HepG2 (cell line): ENCODE data around the gene KLC3. TPM values are rescaled to one million over a fixed set of nuclear protein-coding genes. Genes with fewer than 3 reads are reported as not detected.

ENCODE experiments used
- SAP130 ChIP-seq: IDR thresholded peaks from 2 replicates; pipeline ENCODE4 v1.6.1; 2016; ENCODE audit warnings: low read depth
- TFDP1 ChIP-seq: IDR thresholded peaks from 2 replicates; pipeline ENCODE4 v1.6.1; 2016; ENCODE audit warnings: missing compliant biosample characterization, missing genetic modification reagents, borderline replicate concordance
- ZNF160 ChIP-seq: sonication (generic); formaldehyde crosslinking; IDR thresholded peaks from 2 replicates; pipeline ENCODE4 v1.8.0; 2022; ENCODE audit warnings: mild to moderate bottlenecking, inconsistent platforms, missing genetic modification reagents
- polyA plus RNA-seq, 8 experiments: library from polyadenylated mRNA; depleted of rRNA in 3 of 8; stranded (reverse) in 7 of 8; unstranded in 1 of 8; fragments of >200 nt; fragmentation: Illumina TruSeq in 4 of 8; extraction: Trizol in 4 of 8; gene quantifications; 2 replicates each; pipeline versions ENCODE4 v1.2.1 to v1.2.3, GENCODE V29; 2011 to 2016; ENCODE audit warnings: low read depth in 4 of 8, missing spikeins in 1 of 8, mixed read lengths in 1 of 8; ENCODE audit not compliant: insufficient read depth in 1 of 8
- total RNA-seq, 5 experiments: library from RNA; depleted of rRNA; stranded (reverse); fragments of >200 nt; fragmentation: Illumina TruSeq; extraction: Trizol; gene quantifications; 2 replicates each; pipeline ENCODE4 v1.2.3, GENCODE V29; 2016; ENCODE audit warnings: low read depth in 1 of 5
- TF ChIP-seq, protein P1 (sequence below): IDR thresholded peaks from 2 replicates; pipeline ENCODE4 v1.6.1; 2016; ENCODE audit warnings: low read depth, missing genetic modification reagents, missing compliant biosample characterization

KLC3 gene
- total and polyA plus RNA-seq, 2 of the 13 experiments (the other 11 are each of a cell fraction or from before 2014, with no cell fraction given) = 0.13 TPM; not detected in 1

DNA sequence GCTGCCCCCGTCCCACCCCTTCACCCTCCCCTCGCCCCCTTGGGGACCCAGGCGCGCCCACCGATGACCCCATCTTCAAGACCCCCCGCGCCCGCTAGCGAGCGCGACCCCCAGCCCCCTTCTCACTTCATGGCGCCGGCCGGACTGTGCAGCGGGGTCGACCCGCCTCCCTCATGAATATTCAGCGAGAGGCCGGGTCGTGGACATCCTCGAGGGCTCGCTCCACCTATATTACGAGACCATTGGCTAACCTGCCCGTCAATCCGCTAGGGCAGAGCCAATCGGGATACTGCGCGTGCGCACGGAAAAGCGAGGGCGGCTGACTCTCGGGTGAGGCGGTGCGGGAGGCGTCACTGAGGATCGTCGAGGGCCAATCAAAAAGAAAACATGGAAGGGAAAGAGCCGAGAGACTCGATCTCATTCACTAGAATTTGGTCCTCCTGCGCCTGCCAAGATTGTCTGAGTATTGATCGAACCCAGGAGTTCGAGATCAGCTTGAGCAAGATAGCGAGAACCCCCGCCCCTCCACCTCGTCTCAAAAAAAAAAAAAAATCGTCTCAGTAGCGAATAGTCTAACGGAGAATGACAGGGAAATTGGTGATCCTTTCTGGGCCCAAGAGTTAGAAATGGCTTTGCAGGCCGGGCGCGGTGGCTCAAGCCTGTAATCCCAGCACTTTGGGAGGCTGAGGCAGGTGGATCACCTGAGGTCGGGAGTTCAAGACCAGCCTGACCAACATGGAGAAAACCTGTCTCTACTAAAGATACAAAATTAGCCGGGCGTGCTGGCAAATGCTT lies 30.1 kb downstream of the KLC3 start, which contains the start of gene ERCC2 (continued):
- TF ChIP-seq, protein P1, sequence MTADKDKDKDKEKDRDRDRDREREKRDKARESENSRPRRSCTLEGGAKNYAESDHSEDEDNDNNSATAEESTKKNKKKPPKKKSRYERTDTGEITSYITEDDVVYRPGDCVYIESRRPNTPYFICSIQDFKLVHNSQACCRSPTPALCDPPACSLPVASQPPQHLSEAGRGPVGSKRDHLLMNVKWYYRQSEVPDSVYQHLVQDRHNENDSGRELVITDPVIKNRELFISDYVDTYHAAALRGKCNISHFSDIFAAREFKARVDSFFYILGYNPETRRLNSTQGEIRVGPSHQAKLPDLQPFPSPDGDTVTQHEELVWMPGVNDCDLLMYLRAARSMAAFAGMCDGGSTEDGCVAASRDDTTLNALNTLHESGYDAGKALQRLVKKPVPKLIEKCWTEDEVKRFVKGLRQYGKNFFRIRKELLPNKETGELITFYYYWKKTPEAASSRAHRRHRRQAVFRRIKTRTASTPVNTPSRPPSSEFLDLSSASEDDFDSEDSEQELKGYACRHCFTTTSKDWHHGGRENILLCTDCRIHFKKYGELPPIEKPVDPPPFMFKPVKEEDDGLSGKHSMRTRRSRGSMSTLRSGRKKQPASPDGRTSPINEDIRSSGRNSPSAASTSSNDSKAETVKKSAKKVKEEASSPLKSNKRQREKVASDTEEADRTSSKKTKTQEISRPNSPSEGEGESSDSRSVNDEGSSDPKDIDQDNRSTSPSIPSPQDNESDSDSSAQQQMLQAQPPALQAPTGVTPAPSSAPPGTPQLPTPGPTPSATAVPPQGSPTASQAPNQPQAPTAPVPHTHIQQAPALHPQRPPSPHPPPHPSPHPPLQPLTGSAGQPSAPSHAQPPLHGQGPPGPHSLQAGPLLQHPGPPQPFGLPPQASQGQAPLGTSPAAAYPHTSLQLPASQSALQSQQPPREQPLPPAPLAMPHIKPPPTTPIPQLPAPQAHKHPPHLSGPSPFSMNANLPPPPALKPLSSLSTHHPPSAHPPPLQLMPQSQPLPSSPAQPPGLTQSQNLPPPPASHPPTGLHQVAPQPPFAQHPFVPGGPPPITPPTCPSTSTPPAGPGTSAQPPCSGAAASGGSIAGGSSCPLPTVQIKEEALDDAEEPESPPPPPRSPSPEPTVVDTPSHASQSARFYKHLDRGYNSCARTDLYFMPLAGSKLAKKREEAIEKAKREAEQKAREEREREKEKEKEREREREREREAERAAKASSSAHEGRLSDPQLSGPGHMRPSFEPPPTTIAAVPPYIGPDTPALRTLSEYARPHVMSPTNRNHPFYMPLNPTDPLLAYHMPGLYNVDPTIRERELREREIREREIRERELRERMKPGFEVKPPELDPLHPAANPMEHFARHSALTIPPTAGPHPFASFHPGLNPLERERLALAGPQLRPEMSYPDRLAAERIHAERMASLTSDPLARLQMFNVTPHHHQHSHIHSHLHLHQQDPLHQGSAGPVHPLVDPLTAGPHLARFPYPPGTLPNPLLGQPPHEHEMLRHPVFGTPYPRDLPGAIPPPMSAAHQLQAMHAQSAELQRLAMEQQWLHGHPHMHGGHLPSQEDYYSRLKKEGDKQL = no peak
- peak; percentile 30; the same call in 1 of the 2 replicates for TF ChIP-seq TFDP1
- TF ChIP-seq SAP130 = no peak; the same call in 1 of the 2 replicates
- TF ChIP-seq ZNF160 (CRISPR knock-in tag) = no peak
